ENCODE results near the gene CAPZA2. TPM values are rescaled to one million over a fixed set of nuclear protein-coding genes. Genes with fewer than 3 reads are reported as not detected.

Gene CAPZA2
- total RNA-seq, result 190 and 215 TPM in 2 replicates

DNA sequence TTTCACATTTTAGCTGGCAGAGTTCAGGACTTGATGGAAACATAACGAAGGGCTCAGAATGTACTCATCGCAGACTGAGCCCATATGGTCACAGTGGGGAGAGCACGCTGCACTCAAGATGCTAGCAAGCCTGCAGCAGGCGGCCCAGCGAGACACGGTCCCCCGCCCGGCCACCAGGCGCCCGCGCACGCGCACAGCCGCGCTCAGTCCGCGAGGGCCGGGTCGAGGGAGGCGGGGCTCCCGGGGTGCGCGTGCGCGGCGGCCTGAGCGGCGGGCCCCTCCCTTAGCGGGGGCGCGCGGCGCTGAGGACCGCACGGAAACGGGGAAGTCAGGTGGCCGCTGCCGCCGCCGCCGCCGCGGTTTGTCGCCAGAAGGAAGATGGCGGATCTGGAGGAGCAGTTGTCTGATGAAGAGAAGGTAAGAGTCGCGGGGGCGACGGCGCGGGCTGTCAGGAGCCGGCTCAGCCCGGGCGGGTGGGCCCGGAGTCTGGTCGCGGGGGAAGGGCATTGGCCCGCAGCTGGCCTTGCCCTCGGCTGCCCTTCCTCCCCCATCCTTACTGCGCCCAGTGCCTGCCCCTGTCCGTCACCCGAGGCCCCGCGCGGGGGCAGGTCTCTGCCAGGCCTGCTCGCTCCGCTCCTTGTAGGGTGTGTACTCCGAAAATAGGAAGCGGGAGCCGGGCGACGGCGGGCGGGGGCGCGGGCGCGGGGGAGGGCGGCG, at the start of gene CAPZA2:
CAPZA2 (plus strand) TSS at position 354 of the 717 bp plus-strand sequence; CDS start at position 379, 25 bp downstream.

DNA sequence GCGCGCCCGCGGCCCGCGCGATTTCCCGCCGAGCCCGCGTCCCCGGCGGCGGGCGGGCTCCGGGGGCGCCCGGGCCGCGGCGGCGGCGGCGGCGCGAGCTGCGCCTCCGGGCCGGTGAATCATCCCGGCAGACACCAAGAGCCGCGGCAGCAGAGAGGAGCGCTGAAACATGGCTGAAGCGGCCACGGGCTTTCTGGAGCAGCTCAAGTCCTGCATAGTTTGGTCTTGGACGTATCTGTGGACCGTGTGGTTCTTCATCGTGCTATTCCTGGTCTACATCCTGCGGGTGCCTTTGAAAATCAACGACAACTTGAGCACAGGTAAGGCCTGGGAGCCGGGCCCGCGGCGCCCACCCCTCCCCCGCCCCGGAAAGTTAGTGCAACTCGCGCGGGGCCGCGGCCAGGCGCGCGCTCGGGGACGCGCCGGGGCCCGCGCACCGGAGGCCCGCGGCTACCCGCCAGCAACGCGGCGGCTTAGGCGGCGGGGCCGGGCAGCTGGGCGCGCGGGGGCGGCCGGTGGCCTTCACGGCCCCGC, 91.1 kb downstream of the CAPZA2 start, which contains the start of gene ST7:
ST7 (plus strand) TSS at position 130 of the 534 bp plus-strand sequence; CDS start at position 170, 40 bp downstream.

Small RNA genes within 50 kb of the gene (small RNA-seq; reads per million reads assigned to genes)
- gene RF00019, result not detected
- gene RF02179, result not detected
- gene RF02180, result not detected
- not detected for gene RF02188
- gene RNA5SP239, result not detected

Other genes starting within 250 kb of the CAPZA2 start
- gene MET, start 190.4 kb upstream of the CAPZA2 start, total RNA-seq, result 62.2 and 84.0 TPM in 2 replicates
- gene ST7, start 90.9 kb downstream of the CAPZA2 start, total RNA-seq, result 17.1 and 18.4 TPM in 2 replicates